GM12878 (cell line): ENCODE data around the gene EIF2B5. TPM values are rescaled to one million over a fixed set of nuclear protein-coding genes. Genes with fewer than 3 reads are reported as not detected.
A peak's percentile ranks its signal among the peaks of the same experiment; 100 is the strongest.

Source experiments
- BACH1 ChIP-seq: fragments of 450-650 bp; IDR thresholded peaks from 2 replicates; pipeline ENCODE4 v1.6.1; 2017; ENCODE audit warnings: mild to moderate bottlenecking, borderline replicate concordance
- BCL11A ChIP-seq: IDR thresholded peaks from 2 replicates; pipeline ENCODE4 v1.6.1; 2011; ENCODE audit warnings: low read depth, low read length
- BCLAF1 ChIP-seq: fragments of 450-650 bp; IDR thresholded peaks from 2 replicates; pipeline ENCODE4 v1.6.1; 2017; ENCODE audit warnings: antibody characterized with exemption, mild to moderate bottlenecking, moderate library complexity
- BHLHE40 ChIP-seq, 2 experiments: fragments of 450-650 bp in 1 of 2; IDR thresholded peaks; 2 replicates each; pipeline ENCODE4 v1.6.1; 2011 to 2017; ENCODE audit warnings: low read depth in 2 of 2, borderline replicate concordance in 1 of 2, improper control_type of control experiment in 1 of 2, low read length in 1 of 2, mild to moderate bottlenecking in 1 of 2
- BMI1 ChIP-seq: fragments of 450-650 bp; IDR thresholded peaks from 2 replicates; pipeline ENCODE4 v1.6.1; 2016; ENCODE audit warnings: mild to moderate bottlenecking, moderate library complexity, borderline replicate concordance
- CHD4 ChIP-seq: fragments of 200-600 bp; sonication (generic); IDR thresholded peaks from 2 replicates; pipeline ENCODE4 v1.6.1; 2016; ENCODE audit warnings: mild to moderate bottlenecking
- CREB1 ChIP-seq: IDR thresholded peaks from 2 replicates; pipeline ENCODE4 v1.6.1; 2012; ENCODE audit warnings: low read depth, mild to moderate bottlenecking, inconsistent platforms
- E2F4 ChIP-seq: IDR thresholded peaks from 2 replicates; pipeline ENCODE4 v1.6.1; 2012; ENCODE audit warnings: low read depth, low read length, improper control_type of control experiment
- E4F1 ChIP-seq: fragments of 450-650 bp; IDR thresholded peaks from 2 replicates; pipeline ENCODE4 v1.6.1; 2018; ENCODE audit warnings: borderline replicate concordance, mild to moderate bottlenecking; ENCODE audit not compliant: partially characterized antibody
- ELK1 ChIP-seq: IDR thresholded peaks from 2 replicates; pipeline ENCODE4 v1.6.1; 2012; ENCODE audit warnings: low read depth, low read length, improper control_type of control experiment
- GATAD2B ChIP-seq: fragments of 450-650 bp; conservative IDR thresholded peaks from 2 replicates; pipeline ENCODE4 v1.6.1; 2017; ENCODE audit warnings: low read depth, mild to moderate bottlenecking, moderate library complexity
- HDAC2 ChIP-seq: fragments of 200-600 bp; sonication (generic); IDR thresholded peaks from 2 replicates; pipeline ENCODE4 v1.6.1; 2017
- IRF4 ChIP-seq: IDR thresholded peaks from 2 replicates; pipeline ENCODE4 v1.6.1; 2011; ENCODE audit warnings: low read depth, low read length
- MAX ChIP-seq: IDR thresholded peaks from 2 replicates; pipeline ENCODE4 v1.6.1; 2012; ENCODE audit warnings: low read depth, low read length, improper control_type of control experiment
- MLLT1 ChIP-seq: fragments of 450-650 bp; IDR thresholded peaks from 2 replicates; pipeline ENCODE4 v1.6.1; 2016; ENCODE audit warnings: mild to moderate bottlenecking
- RAD21 ChIP-seq: IDR thresholded peaks from 2 replicates; pipeline ENCODE4 v1.6.1; 2011; ENCODE audit warnings: mild to moderate bottlenecking, low read depth, low read length, moderate library complexity; ENCODE audit not compliant: insufficient read depth
- SREBF1 ChIP-seq: IDR thresholded peaks from 2 replicates; pipeline ENCODE4 v1.6.1; 2012; ENCODE audit warnings: mild to moderate bottlenecking, low read length
- STAT3 ChIP-seq: IDR thresholded peaks from 2 replicates; pipeline ENCODE4 v1.6.1; 2011; ENCODE audit warnings: low read depth, low read length, improper control_type of control experiment
- TCF7 ChIP-seq: IDR thresholded peaks from 2 replicates; pipeline ENCODE4 v1.6.1; 2014; ENCODE audit warnings: antibody characterized with exemption, borderline replicate concordance
- ZNF274 ChIP-seq: IDR thresholded peaks from one replicate; pipeline ENCODE4 v1.8.0; 2011; ENCODE audit not compliant: insufficient read length, insufficient read depth
- ZNF622 ChIP-seq: fragments of 450-650 bp; IDR thresholded peaks from 2 replicates; pipeline ENCODE4 v1.6.1; 2017; ENCODE audit warnings: mild to moderate bottlenecking, inconsistent platforms
- ZSCAN29 ChIP-seq: fragments of 450-650 bp; IDR thresholded peaks from 2 replicates; pipeline ENCODE4 v1.6.1; 2017; ENCODE audit warnings: mild to moderate bottlenecking, moderate library complexity
- polyA plus RNA-seq, 11 experiments: library from polyadenylated mRNA; depleted of rRNA in 4 of 11; unstranded in 6 of 11; stranded (reverse) in 5 of 11; fragments of >200 nt; fragmentation: Nextera tagmentation in 4 of 11; fragmentation: Illumina TruSeq in 1 of 11; extraction: Ambion mirVana in 4 of 11; extraction: Trizol in 1 of 11; gene quantifications; 1 replicate in 1 of 11; 2 replicates in 10 of 11; pipeline versions ENCODE4 v1.2.1 to v1.2.3, GENCODE V29; 2011 to 2016; ENCODE audit warnings: inconsistent platforms in 2 of 11, missing spikeins in 2 of 11, low read depth in 1 of 11
- total RNA-seq, 4 experiments: library from RNA; depleted of rRNA in 3 of 4; stranded (reverse); fragments of >200 nt in 3 of 4; fragmentation: Illumina TruSeq in 1 of 4; extraction: Trizol in 1 of 4; gene quantifications; 2 replicates each; pipeline versions ENCODE4 v1.2.1 to v1.2.3, GENCODE V29; 2013 to 2021

Gene EIF2B5
- total and polyA plus RNA-seq, 10 of the 15 experiments (the other 5 are each of a cell fraction or from before 2014, with no cell fraction given) = 13.7 to 82.7 (median 52.2) TPM

GRCh38 chr3:184174646-184175492 lies 39.7 kb downstream of the EIF2B5 start, which contains the start of gene AP2M1 (continued):
- TF ChIP-seq STAT3 = no peak
- TF ChIP-seq HDAC2 = no peak
- TF ChIP-seq E4F1 = no peak
- TF ChIP-seq MAX = no peak
- no peak for TF ChIP-seq BCL11A
- TF ChIP-seq CREB1 = peak; percentile 82
- no peak for TF ChIP-seq IRF4
- TF ChIP-seq ZNF274 = no peak
- TF ChIP-seq BHLHE40 (IDR thresholded peaks at IDR 0.05; ENCODE audit: borderline replicate concordance in 1 of 2, low read depth in 2 of 2, low read length in 1 of 2) = peak in 1 of 2 experiments; percentile 47; a peak in 3 of 4 replicates
- TF ChIP-seq SREBF1 = peak; percentile 90; the same call in 1 of the 2 replicates
- TF ChIP-seq ELK1 = no peak
- peak; percentile 88 for TF ChIP-seq GATAD2B
- no peak for TF ChIP-seq BCLAF1
- TF ChIP-seq E2F4 = no peak
- TF ChIP-seq TCF7 = no peak
- no peak for TF ChIP-seq ZNF622
- TF ChIP-seq RAD21 = no peak
- TF ChIP-seq CHD4 = no peak
- TF ChIP-seq BACH1 = peak; percentile 79
- TF ChIP-seq ZSCAN29 = no peak
- TF ChIP-seq BMI1 = no peak
- TF ChIP-seq MLLT1 = no peak
